C4-2B (cell line): ENCODE data around the gene SCFD2.

Experiments used
- ZFX ChIP-seq: fragments of 450-650 bp; IDR thresholded peaks from 2 replicates; pipeline ENCODE4 v1.6.1; 2017
- TF ChIP-seq, protein P1 (sequence below): fragments of 450-650 bp; conservative IDR thresholded peaks from 2 replicates; pipeline ENCODE4 v1.5.1; 2017; ENCODE audit warnings: mild to moderate bottlenecking

DNA sequence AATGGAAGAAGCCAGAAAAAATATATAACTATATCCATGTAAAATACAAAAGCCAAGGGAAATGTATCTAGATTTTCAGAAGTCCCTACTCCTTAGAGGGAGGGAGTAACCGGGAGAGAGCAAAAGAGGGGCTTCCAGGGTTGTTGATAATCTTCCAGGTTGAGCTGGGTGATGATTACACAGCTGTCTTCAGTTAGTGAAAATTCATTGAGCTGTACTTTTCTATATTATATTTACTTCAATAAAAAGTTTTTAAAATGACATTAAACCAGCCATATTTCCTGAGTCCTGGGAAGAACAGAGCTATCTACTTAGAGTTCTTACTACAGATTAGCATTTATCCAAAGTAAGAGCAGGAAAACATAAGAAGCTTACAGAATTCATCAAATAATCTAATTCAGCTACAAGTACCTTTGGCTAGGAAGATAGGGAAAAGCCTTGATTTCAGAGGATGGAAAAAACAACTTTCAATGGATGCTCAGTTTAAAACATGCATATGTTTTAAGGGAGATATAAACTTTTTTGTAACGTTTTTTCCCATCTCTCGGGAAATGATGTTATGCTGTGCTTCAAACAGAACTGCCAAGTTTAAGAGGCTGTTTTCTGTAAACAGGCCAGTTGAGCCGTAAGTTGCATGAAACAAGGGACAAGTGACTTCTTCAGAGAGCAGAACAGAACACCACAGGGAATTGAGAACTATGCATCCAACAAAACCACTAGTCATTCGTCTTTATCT, 204.6 kb downstream of the SCFD2 start:
- TF ChIP-seq, protein P1, sequence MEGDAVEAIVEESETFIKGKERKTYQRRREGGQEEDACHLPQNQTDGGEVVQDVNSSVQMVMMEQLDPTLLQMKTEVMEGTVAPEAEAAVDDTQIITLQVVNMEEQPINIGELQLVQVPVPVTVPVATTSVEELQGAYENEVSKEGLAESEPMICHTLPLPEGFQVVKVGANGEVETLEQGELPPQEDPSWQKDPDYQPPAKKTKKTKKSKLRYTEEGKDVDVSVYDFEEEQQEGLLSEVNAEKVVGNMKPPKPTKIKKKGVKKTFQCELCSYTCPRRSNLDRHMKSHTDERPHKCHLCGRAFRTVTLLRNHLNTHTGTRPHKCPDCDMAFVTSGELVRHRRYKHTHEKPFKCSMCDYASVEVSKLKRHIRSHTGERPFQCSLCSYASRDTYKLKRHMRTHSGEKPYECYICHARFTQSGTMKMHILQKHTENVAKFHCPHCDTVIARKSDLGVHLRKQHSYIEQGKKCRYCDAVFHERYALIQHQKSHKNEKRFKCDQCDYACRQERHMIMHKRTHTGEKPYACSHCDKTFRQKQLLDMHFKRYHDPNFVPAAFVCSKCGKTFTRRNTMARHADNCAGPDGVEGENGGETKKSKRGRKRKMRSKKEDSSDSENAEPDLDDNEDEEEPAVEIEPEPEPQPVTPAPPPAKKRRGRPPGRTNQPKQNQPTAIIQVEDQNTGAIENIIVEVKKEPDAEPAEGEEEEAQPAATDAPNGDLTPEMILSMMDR: no peak
- TF ChIP-seq ZFX: no peak
